Activated gamma-delta T cell treated with Interleukin-2 at 50 U/mL for 16 hours (primary cell): Measurements from ENCODE around the gene EGF.

Source experiments
- DNase-seq: peaks from one replicate; pipeline ENCODE4 v3.0.0-alpha.2; 2020

Gene EGF

DNA sequence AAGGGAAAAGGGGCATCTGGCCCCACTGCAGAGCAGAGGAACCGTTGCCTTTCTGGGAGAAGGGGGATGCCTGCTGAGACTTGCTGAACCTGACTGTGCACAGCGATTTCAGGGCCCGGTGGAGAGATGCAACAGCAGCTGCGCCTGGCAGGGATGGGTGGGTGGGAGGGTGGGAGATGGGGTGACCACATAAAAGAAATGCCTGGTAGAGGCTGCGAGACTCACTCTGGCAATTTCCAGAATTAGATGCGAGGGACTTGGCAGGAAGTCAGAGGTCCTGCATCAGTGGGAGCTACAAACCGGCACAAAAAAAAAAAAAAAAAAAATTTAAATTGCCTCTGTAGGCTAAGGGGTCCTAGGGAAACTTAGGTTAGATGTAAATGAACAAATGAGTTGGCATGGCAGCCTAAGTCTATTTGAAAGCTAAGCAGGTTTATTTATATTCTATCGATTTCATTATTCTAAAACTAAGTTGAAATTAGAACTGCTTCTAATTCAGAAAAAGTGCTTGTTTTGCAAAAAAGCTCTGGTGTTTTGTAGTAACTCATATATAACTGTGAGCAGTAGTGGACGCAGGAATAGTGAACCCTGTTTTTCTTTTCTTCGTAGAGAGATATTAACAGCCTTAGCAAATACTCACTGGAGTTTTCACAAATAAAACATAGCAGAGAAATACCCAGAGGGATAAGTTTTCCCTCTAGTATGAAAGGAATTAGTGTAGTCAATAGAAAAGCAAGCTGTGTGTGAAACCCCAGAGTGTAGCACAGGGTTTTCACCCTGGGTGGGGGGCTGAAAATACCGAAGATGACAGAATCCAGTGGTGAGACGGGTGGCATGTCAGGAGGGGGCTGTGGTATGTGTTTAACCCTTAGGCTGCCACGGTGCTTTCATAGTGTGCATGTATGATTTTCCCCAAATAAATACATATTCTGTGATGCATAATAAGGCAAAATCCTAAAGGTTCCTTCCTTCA lies 130.1 kb downstream of the EGF start:
- no peak for DNase-seq

GRCh38 chr4:110046588-110047049 lies 133.9 kb downstream of the EGF start:
- DNase-seq: no peak

- DNase-seq: peak; percentile 58
These were observed 137.6 kb downstream of the EGF start for GRCh38 chr4:110049951-110050925.

- DNase-seq: no peak
These were observed 142.6 kb downstream of the EGF start for GRCh38 chr4:110055158-110055768.

DNA sequence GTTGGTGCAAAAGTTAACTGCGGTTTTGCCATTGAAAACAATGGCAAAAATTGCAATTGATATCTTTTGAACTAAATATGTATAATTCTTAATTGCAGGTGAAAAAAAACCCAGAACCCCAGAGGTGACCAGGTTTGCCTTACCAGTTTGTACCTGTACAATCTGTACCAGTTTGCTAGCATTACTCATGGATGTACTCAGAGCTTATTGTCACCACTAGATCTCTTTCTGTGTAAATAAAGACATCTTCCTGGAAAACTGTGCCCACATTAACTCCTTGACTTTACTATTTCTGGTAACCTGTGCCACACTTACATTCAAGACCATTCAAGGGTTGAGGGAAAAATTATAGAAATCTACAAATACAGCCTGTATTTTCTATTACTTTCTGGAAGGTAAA lies 146.0 kb downstream of the EGF start:
- no peak for DNase-seq

DNA sequence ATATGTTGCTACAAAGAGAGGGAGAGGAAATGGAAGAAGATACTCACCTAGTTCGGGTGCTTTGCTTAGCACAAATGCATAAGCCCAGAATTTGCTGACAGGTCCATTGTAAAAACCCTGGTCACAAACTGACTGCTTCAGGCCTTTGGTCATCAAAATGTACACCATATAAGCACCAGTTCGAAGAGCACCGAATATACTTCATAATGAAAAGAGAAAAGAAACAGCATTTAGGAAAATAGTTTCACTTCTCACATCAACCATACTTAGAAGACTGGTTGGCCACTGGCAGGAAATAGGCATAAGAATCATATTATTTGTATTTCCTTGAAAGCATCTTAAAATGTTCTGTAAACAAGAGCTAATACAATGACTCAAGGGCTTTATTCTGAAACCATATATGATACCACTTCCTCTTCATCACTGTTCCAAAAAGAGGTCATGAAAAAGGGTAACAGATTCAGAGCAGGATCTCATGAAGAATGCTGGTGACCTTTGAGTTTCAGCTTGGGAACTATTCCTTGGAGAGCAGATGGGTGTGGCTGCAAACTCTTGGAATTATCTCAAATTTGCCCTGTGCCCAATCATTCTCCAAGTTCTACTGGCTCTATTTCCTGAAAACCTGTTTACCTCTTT lies 147.0 kb downstream of the EGF start:
- DNase-seq: no peak

DNA sequence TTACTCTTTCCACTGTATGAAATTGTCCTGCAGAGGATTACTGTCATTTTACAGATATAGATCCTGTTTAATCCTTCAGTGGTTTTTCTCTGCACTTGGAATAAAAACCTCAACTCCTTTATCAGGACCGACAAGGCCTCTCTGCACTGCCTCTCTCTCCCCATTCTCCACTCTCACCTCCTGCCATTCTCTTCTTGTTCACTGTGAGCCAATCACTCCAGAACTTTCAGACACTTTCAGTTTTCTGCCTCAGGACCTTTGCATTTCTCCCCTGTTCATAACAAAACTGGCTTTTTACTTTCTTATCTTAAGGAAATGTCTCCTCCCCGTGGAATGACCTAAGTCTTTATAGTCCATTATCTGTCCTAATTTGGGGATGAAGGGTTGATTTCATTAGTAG lies 148.4 kb downstream of the EGF start:
- no peak for DNase-seq
